Subcutaneous adipose tissue (tissue), 4 donors: Measurements from ENCODE around the gene BRSK2. TPM values are rescaled to one million over a fixed set of nuclear protein-coding genes. Genes with fewer than 3 reads are reported as not detected.

Experiments
- CTCF ChIP-seq: fragments of 450-650 bp; IDR thresholded peaks from one replicate; pipeline ENCODE4 v1.5.1; 2016; ENCODE audit warnings: low read depth, mild to moderate bottlenecking, control low read depth, antibody characterized with exemption, moderate library complexity
- total RNA-seq, 4 donors: library from RNA; depleted of rRNA; stranded (reverse); fragments of >200 nt; gene quantifications; one replicate each; pipeline ENCODE4 v1.1.0, GENCODE V29; 2016

Gene BRSK2
- total RNA-seq, 4 donors from 2014 or later: 0.22 to 0.49 TPM; not detected in 2

GRCh38 chr11:1468473-1469066 is 78.8 kb downstream of the BRSK2 start:
- no peak for TF ChIP-seq CTCF

- no peak for TF ChIP-seq CTCF
These were observed 79.7 kb downstream of the BRSK2 start for GRCh38 chr11:1469287-1469910.

GRCh38 chr11:1469911-1470680 is 80.4 kb downstream of the BRSK2 start:
- TF ChIP-seq CTCF: no peak

- TF ChIP-seq CTCF: no peak
These were observed 81.2 kb downstream of the BRSK2 start for GRCh38 chr11:1470681-1471611.

- no peak for TF ChIP-seq CTCF
These were observed 82.0 kb downstream of the BRSK2 start for GRCh38 chr11:1471736-1472135.

- TF ChIP-seq CTCF: no peak
These were observed 82.7 kb downstream of the BRSK2 start for GRCh38 chr11:1472180-1473005.
